Inferior parietal cortex (tissue), 1 donor: ENCODE results near the gene EPB41L4A.

Source experiments
- DNase-seq: peaks from one replicate; pipeline ENCODE4 v3.0.0-alpha.2; 2016; ENCODE audit errors: extremely low spot score

The EPB41L4A gene

GRCh38 chr5:112156211-112156610 lies 262.9 kb downstream of the EPB41L4A start:
- DNase-seq: no peak

DNA sequence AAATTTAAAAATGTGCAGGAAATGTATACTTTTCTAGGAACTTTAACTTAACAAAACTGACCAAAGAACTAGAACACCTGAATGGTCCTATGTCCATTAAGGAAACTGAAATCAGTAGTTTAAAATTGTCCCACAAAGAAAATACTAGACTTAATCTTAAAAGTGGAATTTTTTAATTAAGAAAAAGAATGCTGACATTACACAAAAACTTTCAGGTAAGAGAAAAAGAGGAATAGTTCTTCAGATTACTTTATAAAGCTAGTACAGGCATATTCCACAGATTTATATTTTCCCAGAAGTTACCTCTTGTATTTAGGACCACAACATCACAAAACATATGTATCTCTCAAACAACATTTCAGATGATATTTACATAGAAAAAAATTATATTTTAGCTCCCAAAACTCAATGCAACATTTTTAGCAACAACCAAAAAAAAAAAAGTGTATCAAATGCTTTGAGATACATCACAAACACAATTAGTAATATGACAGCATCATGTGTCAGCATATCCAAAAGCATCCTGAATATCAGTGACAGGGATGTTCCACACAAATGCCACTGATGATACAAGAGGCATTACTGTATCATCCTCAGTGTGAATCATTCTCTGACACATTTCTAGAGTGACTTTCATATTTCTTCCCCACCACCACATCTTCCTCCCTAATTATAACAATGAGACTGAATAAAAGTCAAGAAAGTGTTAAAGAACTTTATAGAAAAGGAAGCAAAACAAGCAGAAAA lies 264.0 kb downstream of the EPB41L4A start:
- DNase-seq: no peak

DNA sequence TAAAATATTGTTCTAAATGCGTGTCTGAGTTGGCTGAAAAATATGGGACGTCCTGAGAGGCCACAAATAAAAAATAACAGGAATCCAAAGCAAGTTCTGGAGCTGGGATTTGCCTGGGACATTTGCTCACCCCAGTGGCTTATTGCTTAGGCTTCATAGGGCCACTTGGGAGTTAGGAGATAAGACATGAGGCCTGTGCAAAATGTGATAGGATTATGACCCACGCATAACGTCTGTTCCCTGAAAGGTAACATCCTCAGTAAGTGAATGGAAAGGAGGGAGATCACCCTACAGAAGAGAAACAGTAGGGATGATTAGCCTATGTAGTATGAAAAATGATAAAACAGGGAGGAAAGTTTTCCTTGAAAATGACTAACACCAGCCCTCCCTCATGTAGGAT lies 269.4 kb downstream of the EPB41L4A start:
- DNase-seq: no peak

DNA sequence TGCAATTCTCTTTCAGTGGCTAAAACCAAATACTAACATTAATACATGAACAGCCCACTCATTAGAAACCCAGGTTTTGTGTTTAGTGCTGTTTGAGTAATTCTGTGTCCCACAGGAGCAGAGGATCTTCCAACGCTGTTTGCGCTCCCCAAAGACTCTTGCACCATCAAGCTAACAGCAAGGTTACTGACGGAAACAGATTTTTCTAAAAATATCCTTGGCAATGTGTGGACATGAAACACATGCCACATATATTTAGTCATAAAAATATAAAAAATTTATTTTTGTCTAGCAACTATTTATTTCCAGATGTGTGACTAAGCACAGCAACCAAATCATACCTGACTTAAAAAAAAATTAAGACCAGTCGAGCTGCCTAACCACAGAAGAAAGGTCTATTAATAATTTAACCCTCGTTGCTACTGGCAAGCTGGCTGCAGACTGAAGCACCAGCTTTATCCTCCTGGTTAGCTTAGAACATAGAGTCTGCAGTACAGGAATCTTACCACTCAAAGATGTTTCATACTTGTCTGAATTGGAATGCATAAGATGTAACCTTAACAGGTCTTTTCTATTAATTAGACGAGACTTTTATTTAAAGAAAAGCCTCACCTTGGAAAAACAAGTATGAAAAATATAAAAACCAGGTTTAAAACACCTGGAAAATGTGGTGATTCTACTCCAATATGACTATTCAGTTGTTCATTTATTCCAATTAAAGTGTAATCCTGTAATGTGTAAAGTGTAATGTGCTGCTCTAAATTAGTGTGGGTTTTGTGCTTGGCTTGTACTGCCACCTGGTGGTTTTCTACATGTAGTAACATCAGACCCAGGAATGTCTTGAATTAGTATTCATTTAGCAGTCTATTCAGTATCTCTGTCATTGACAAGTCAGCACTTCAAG lies 272.5 kb downstream of the EPB41L4A start:
- peak; percentile 90 for DNase-seq

DNA sequence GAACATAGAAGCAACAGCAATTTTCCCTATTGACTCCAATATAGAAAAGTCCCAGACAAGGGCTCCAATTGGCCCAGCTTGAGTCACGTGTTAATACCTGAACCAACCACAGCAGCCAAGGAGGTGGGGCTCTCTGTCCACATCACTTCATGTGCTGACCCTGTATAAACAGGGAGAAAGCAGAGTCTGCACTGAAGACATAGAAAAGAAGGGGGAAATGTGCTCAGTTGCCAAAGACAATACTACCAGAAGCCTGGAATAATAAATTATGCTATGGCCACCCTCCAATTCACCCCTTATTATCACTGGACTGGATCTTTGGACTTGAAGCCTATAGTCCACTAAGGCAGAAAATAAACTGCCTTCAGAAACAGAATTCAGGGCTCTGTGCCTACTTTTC lies 275.4 kb downstream of the EPB41L4A start:
- no peak for DNase-seq

DNA sequence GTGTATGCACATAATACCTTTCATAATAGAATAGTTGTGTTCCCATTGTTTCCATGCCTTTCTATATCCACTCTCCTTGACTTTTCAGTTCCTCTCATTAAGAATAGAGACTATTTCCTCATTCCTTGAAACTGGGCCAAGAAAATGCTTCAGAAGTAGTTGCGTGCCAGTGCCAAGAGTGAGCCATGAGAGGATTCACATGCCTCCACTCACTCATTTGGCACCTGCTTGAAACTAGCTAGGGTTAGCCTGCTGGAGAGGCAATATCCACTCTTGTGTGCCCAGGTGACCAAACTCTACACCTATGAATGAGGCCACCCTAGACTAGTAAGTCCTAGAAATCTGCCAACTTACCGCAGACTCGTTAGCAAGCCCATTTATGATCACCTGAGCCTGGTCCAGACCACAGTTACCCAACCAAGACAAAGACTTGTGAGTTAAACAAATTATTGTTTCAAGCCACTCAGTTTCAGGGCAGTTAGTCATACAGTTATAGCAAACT lies 276.3 kb downstream of the EPB41L4A start:
- DNase-seq: no peak

DNA sequence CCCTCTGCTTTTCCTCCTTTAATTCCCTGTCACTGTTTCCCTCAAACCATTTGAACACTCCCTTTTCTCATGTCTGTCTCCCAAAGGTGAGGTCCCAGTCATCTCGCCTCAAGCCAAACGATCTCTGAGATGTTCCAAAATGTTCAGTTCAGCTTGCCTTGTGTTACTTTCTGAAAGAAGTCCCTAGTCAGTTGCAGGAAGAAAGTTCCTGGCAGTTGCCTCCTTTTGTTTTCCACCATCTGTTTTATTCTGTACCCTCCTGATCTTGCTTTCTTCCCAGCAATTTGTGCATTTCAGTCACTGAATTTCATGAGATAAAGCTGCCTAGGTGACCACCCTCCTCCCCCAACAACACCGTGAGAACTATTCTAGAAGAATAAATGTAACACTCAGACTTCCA lies 277.5 kb downstream of the EPB41L4A start:
- DNase-seq: no peak

DNA sequence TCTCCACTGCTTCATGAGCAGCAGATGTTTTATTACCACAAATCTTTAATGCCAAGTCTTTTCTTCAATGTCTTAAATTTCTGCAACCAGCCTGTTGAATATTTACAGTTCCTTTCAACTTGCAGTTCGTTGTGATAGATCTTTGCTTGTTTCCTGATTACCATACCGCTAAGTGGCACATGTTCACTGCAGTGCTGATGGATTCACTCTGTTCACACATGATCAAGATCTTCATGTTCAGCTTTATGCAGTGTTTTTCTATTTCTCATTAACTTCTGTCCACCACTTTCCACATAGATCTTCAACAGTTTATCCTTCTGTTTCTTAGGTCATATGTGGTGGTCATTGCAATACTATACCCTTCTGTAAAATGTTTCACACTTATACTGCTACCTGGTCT lies 280.6 kb downstream of the EPB41L4A start:
- no peak for DNase-seq

- DNase-seq: no peak
These were observed 282.3 kb downstream of the EPB41L4A start for GRCh38 chr5:112136773-112137172.

DNA sequence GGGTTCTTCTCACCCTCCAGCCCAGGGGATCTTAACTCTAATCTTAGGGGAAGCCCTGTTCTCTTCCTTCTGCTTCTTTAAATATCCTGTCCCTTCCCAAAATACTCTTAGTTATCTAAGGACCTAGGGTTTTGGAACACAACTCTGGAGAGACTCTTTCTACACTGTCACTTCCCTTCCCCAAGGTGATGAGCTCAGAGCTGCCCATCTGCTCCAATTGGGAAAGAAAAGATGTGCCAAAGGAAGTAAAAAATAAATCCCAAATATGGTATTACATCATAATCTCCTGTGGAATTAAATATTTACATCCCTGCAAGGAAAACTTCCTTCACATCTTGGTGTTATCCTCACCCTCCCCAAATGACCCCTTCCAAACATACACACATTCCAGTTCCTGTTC lies 291.2 kb downstream of the EPB41L4A start:
- no peak for DNase-seq

- no peak for DNase-seq
These were observed 292.1 kb downstream of the EPB41L4A start for GRCh38 chr5:112126982-112127381.

DNA sequence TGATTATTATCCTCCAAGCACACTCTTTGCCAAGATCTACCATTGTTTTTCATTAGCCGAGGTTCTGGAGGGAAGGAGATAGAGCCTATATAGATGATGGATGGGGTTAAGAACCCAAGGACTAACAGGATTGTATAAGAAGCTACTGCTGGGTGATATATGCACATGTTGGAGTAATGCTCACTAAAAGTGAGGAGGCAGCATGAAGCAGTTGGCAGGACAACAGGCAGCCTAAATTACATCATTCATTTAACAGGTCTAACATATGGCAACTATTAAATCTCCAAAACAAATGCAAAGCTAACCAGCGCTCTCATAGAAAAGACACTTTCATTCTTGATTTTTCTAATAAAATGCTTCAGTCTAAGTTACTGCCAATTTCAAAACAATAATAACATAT lies 293.2 kb downstream of the EPB41L4A start:
- no peak for DNase-seq

DNA sequence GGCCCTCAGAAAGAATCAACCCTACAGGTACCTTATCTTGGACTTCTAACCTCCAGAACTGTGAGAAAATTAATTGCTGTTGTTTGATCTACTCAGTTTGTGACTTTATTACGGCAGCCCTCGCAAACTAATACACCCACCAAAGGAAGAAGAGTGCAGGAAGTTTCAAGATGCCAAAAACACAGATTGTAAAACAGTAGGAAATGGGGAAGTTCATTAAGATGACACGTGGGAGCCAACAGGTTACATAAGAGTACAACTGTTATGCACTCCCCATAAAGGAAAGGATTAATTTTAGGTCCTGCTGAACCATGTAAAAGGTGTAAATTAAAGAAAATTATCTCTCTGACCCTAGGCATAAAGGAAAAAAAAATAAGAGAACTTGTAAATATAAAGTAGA lies 294.3 kb downstream of the EPB41L4A start:
- DNase-seq: no peak

DNA sequence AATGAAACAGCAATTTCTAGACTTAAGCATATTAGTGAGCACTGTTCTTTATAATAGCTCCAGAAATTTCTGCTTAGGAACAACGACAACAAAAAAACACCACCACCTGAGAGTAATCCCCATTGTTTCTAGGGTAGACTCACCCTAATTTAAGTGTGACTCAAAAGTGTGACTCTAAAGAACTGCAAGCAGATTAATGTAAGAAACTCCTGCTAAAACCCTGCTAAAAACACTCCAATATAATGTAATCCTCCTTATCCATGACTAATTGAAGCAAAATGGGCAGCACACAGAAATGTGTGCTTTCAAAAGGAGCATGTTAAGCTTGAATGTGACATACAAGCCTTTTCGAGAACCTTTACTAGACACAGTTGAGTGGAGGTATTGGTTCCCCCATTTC lies 296.0 kb downstream of the EPB41L4A start:
- DNase-seq: no peak

DNA sequence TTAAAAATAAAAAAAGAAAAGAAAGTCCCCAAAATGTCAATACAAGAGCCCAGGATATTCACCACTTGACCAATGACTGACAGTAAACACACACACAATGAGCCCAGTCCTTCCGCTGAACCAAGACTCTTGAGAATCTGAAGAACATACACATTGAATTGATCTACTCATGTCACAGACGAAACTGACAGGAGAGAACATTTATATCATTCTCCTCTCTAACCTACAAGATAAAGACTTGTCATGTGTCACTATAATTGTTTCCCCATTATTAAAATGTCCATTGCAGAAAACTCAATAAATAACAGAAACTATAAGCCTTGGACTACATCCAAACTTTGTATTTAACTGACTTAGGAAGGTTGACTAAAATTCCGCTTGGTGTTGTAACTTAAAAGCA lies 296.7 kb downstream of the EPB41L4A start:
- DNase-seq: no peak

DNA sequence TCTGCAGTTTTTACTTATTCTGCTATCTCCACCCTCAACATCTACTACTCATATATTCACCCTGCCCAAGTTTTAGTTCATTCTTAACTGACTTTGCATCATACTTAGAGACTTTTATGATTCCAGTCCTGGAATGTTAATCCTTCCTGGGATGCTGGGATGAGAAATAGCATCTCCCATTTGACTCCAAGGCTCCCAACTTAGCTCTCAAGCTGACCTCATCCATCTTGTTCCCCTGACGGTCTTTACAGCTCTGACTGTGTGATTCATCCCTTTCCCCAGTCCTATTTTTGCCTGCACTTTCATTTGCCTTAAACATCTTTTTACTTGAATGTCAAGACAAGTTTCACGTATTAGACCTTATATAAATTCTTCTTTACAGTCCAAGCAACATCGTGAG lies 297.8 kb downstream of the EPB41L4A start:
- no peak for DNase-seq

DNA sequence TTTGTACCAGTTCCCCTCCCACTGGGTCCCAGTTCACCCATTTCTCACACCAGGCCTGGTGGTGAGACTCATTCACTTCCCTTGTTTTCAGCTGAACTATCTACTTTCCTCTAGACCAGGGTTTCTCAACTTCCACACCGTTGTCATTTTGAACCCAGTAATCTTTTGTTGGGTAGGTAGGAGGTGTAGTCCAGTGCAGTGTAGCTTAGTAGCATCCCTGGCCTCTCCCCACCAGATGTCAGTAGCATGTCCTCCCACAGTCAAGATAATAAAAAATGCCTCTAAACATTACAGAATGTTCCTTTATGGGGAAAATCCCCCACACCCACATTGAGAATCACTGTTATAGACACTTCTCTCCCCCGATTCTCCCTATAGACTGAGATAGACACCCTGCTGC lies 299.1 kb downstream of the EPB41L4A start:
- no peak for DNase-seq

DNA sequence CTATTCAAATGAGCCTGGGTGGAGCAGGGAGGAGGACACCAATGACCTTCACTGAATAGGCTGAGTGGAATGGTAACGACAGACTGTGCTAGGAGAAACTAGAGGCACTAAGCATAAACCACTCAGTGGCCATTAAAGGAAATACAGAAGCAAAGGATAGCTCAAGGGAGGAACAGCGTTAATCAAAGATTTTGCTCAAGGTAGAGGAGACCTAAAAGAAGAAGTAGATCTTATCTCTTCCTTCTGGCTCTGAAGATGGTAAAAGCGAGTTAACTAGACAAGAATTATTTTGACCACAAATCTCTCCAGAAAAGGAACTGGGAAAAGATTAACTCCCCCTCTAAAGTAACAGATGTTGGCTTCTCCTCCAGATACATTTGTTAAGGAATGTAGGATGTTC lies 299.6 kb downstream of the EPB41L4A start:
- DNase-seq: no peak

DNA sequence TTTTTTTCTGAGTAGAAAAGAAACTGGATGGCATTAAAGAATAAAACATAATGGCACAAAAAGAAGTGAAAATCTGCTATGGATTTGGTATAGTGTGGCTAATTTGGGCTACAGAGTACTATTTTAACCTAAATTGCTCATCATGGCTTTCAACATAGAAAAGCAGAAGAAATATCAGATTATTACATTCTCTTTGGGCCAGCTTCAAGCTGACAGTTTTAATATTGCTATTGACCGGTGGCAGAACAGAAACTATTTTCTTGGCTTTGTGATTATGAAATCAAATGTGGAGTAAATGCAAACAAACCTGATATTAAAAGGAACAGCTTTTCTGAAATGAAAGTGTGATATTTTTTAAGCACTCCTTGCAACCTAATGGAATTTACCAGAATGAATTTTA lies 301.5 kb downstream of the EPB41L4A start:
- no peak for DNase-seq

DNA sequence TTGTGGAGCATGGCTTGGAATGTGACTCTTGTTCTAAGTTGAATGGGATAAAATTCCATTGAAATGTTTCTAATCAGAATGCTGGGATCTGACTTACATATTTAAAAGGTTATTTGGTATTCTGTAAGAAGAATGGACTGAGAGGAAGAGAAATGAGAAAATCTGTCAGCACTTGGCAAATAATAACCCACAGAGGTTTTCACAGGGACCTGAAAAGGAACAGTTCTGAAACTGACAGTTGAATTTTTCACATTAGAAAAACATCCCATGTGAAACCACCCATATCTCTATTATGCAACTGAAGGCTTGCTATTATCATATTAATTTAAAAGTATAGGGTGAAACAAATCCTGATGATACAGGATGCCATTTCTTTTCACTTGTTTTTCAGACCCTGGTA lies 302.7 kb downstream of the EPB41L4A start:
- DNase-seq: no peak

- no peak for DNase-seq
These were observed 305.5 kb downstream of the EPB41L4A start for GRCh38 chr5:112113565-112113964.
